ENCODE data around the gene CENPU.

DNA sequence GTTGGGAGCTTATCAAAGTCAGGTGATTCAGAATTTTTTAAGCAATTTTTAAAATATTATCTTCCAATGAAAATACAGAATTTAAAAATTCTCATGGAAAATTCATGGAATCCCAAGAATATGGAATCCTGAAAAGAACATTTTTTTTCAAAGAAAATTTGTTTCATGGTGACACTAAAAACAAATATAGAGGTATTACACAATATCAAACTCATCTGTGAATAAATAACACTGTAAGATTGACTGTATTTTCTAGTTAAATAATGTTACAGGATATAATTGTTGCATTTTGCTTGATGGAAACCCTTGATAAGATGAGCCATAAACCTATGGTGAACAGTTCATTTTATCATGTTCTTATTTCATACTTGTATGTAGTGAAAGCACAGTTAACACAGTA, 72.9 kb downstream of the CENPU start:
- TF ChIP-seq YY1 (IDR thresholded peaks at IDR 0.05; ENCODE audit: insufficient read depth, insufficient read length) = no peak
- no peak for TF ChIP-seq ZNF274 (IDR thresholded peaks at IDR 0.05; ENCODE audit: low read depth, low read length)
- no peak for TF ChIP-seq SUZ12 (IDR thresholded peaks at IDR 0.05; ENCODE audit: extremely low read depth, insufficient read depth, insufficient read length)
